GM10847 (cell line): ENCODE data around the gene TSEN2.

Source experiments
- POLR2A ChIP-seq: IDR thresholded peaks from 2 replicates; pipeline ENCODE4 v1.6.1; 2011; ENCODE audit not compliant: insufficient read length; ENCODE audit errors: extremely low read depth

TSEN2 gene

GRCh38 chr3:12484983-12485327 is 675 bp downstream of the TSEN2 start:
- TF ChIP-seq POLR2A: no peak

- no peak for TF ChIP-seq POLR2A
Observed at GRCh38 chr3:12486001-12486400, 1.7 kb downstream of the TSEN2 start.

- TF ChIP-seq POLR2A: no peak
Observed at GRCh38 chr3:12486916-12487315, 2.6 kb downstream of the TSEN2 start.

GRCh38 chr3:12487336-12487735 is 3.1 kb downstream of the TSEN2 start:
- TF ChIP-seq POLR2A: no peak

- no peak for TF ChIP-seq POLR2A
Observed at GRCh38 chr3:12487786-12488185, 3.5 kb downstream of the TSEN2 start.

GRCh38 chr3:12489368-12489767 is 5.1 kb downstream of the TSEN2 start:
- TF ChIP-seq POLR2A: no peak

- TF ChIP-seq POLR2A: no peak
Observed at GRCh38 chr3:12489832-12490231, 5.6 kb downstream of the TSEN2 start.

GRCh38 chr3:12490547-12490946 is 6.3 kb downstream of the TSEN2 start:
- TF ChIP-seq POLR2A: no peak

GRCh38 chr3:12495749-12496452 is 11.6 kb downstream of the TSEN2 start:
- no peak for TF ChIP-seq POLR2A

- TF ChIP-seq POLR2A: no peak
Observed at GRCh38 chr3:12496453-12496761, 12.1 kb downstream of the TSEN2 start.

- TF ChIP-seq POLR2A: no peak
Observed at GRCh38 chr3:12499474-12499873, 15.2 kb downstream of the TSEN2 start.

- no peak for TF ChIP-seq POLR2A
Observed at GRCh38 chr3:12501360-12502020, 17.2 kb downstream of the TSEN2 start.

GRCh38 chr3:12503126-12503957 is 19.1 kb downstream of the TSEN2 start:
- no peak for TF ChIP-seq POLR2A

- no peak for TF ChIP-seq POLR2A
Observed at GRCh38 chr3:12506201-12506709, 22.0 kb downstream of the TSEN2 start.

GRCh38 chr3:12507591-12508281 is 23.5 kb downstream of the TSEN2 start:
- no peak for TF ChIP-seq POLR2A
